NT2/D1 (cell line): ENCODE data around the gene EFCAB8.
A peak's percentile ranks its signal among the peaks of the same experiment; 100 is the strongest.
"Not testable (repeated sequence)": the region's sequence is repeated elsewhere in the genome, so short reads cannot be mapped to it uniquely, and the experiment has no call there.

ENCODE experiments used
- DNase-seq: peaks from one replicate; pipeline ENCODE4 v3.0.0-alpha.2; 2011; ENCODE audit warnings: low read depth, low spot score
- H3K27me3 ChIP-seq: 2 replicates; pipeline ENCODE4 v1.6.0; 2011; ENCODE audit warnings: mild to moderate bottlenecking; ENCODE audit not compliant: insufficient read length, insufficient read depth
- H3K36me3 ChIP-seq: 2 replicates; pipeline ENCODE4 v1.6.1; 2011; ENCODE audit warnings: mild to moderate bottlenecking, low read length, mixed read lengths; ENCODE audit not compliant: insufficient read depth, insufficient read length
- H3K4me1 ChIP-seq: 2 replicates; pipeline ENCODE4 v1.5.1; 2011; ENCODE audit not compliant: insufficient read depth, insufficient read length
- H3K4me3 ChIP-seq: 2 replicates; pipeline ENCODE4 v1.5.1; 2011; ENCODE audit warnings: low read depth; ENCODE audit not compliant: insufficient read length
- H3K9ac ChIP-seq: 2 replicates; pipeline ENCODE4 v1.6.0; 2011; ENCODE audit warnings: low read depth; ENCODE audit not compliant: insufficient read length
- H3K9me3 ChIP-seq: 2 replicates; pipeline ENCODE4 v1.5.1; 2011; ENCODE audit warnings: mild to moderate bottlenecking, low read length; ENCODE audit not compliant: insufficient read depth
- SUZ12 ChIP-seq: IDR thresholded peaks from 2 replicates; pipeline ENCODE4 v1.6.1; 2011; ENCODE audit not compliant: insufficient read length, insufficient read depth; ENCODE audit errors: extremely low read depth
- YY1 ChIP-seq: IDR thresholded peaks from 2 replicates; pipeline ENCODE4 v1.6.1; 2011; ENCODE audit not compliant: insufficient read length, insufficient read depth
- ZNF274 ChIP-seq: IDR thresholded peaks from 2 replicates; pipeline ENCODE4 v1.6.1; 2011; ENCODE audit warnings: mild to moderate bottlenecking, low read depth, low read length

The EFCAB8 gene

GRCh38 chr20:32858189-32858588 is 534 bp upstream of the EFCAB8 start:
- H3K4me3 ChIP-seq: no peak overlapping the region
- no peaks in the 10 kb centered on the region for H3K4me1 ChIP-seq
- H3K36me3 ChIP-seq: no peaks in the 10 kb centered on the region
- TF ChIP-seq YY1: no peak
- no peak for TF ChIP-seq SUZ12
- no peak for TF ChIP-seq ZNF274
- no peak overlapping the region for H3K9ac ChIP-seq
- H3K27me3 ChIP-seq: no peaks in the 10 kb centered on the region
- peak; percentile 30 for DNase-seq
- H3K9me3 ChIP-seq: no peaks in the 10 kb centered on the region

- no peak for DNase-seq
- TF ChIP-seq YY1 (no peak), ZNF274 (no peak), SUZ12 (no peak)
- Histone ChIP-seq H3K9me3 (no peaks in the 10 kb centered on the region), H3K4me1 (peaks cover 3% of the 10 kb centered on the region), H3K4me3 (no peak overlapping the region), H3K9ac (no peak overlapping the region), H3K36me3 (no peaks in the 10 kb centered on the region), H3K27me3 (no peaks in the 10 kb centered on the region)
Measured at GRCh38 chr20:32861446-32861845, 2.7 kb downstream of the EFCAB8 start.

DNA sequence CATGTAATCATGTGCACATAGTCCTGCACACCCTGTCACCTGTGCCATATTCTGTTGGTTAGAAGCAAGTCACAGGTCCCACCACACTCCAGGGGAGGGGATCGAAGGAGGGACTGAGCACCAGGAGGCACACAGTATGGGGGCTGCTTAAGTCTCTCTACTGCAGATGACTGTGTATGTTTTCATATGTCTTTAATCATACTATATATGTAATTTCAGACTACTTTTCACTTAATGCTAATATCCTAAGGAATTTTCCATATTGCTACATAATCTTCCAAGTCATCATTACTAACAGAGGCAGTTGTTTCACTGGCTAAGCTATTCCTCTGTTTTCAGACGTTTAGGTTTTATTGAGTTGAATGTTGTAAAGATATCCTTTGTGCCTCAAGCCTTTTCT is 10.8 kb downstream of the EFCAB8 start:
- Histone ChIP-seq H3K36me3 (no peaks in the 10 kb centered on the region), H3K4me3 (no peak overlapping the region), H3K9ac (no peak overlapping the region), H3K27me3 (no peaks in the 10 kb centered on the region), H3K9me3 (no peaks in the 10 kb centered on the region), H3K4me1 (peaks cover 3% of the 10 kb centered on the region)
- TF ChIP-seq SUZ12 (no peak), YY1 (no peak), ZNF274 (no peak)
- no peak for DNase-seq

DNA sequence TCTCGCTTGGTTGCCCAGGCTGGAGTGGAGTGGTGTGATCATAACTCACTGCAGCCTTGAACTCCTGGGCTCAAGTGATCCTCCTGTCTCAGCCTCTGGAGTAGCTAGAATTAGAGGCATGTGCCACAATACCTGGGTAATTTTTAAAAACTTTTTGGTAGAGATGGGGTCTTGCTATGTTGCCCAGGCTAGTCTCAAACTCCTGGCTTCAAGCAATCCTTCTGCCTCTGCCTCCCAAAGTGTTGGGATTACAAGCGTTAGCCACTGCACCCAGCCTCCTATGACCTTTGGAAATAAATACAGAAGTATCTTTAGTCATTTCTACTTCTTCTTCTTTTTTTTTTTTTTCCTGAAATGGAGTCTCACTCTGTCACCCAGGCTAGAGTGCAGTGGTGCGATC is 11.8 kb downstream of the EFCAB8 start:
- not testable (repeated sequence) for H3K4me1 ChIP-seq, H3K4me3 ChIP-seq, H3K9me3 ChIP-seq, H3K9ac ChIP-seq, H3K36me3 ChIP-seq, H3K27me3 ChIP-seq, DNase-seq

DNA sequence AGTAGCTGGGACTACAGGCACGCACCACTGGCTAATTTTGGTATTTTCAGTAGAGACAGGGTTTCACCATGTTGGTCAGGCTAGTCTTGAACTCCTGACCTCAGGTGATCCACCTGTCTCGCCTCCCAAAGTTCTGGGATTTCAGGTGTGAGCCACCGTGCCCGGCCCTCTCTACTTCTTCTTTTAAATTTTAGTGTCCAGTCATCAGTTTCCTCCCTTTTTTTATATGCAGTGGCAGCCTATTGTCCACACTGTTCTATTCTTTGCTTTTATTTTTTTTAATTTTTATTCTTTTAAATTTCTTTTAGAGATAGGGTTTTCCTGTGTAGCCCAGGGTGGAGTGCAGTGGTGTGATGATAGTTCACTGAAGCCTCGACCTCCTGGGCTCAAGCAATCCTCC is 12.3 kb downstream of the EFCAB8 start:
- no peak for DNase-seq
- Histone ChIP-seq H3K4me1 (no peaks in the 10 kb centered on the region), H3K4me3 (no peak overlapping the region), H3K9ac (no peak overlapping the region), H3K9me3 (no peaks in the 10 kb centered on the region), H3K27me3 (no peaks in the 10 kb centered on the region), H3K36me3 (no peaks in the 10 kb centered on the region)
- TF ChIP-seq YY1: no peak
- TF ChIP-seq SUZ12: no peak
- TF ChIP-seq ZNF274: no peak

- Histone ChIP-seq H3K9me3 (no peaks in the 10 kb centered on the region), H3K9ac (no peak overlapping the region), H3K4me3 (no peak overlapping the region), H3K4me1 (no peaks in the 10 kb centered on the region), H3K36me3 (no peaks in the 10 kb centered on the region), H3K27me3 (no peaks in the 10 kb centered on the region)
- DNase-seq: no peak
- TF ChIP-seq SUZ12 (no peak), YY1 (no peak)
Measured at GRCh38 chr20:32871627-32872160, 13.0 kb downstream of the EFCAB8 start.

DNA sequence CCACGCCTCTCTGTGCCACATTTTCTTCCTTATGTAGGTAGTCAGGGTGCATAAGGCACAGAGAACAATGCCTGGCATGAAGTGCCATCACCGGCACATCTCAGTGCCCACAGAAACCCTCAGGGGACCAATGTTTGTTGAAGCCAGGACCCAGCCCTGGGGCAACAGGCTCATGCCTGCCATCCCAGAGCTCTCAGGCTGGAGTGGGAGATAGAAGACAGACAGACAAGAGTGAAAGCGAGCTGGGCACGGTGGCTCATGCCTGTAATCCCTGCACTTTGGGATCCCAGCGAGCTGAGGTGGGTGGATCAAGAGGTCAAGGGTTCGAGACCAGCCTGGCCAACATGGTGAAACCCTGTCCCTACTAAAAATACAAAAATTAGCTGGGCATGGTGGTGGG is 13.5 kb downstream of the EFCAB8 start:
- no peak for DNase-seq
- Histone ChIP-seq H3K9me3 (no peaks in the 10 kb centered on the region), H3K4me3 (no peak overlapping the region), H3K36me3 (no peaks in the 10 kb centered on the region), H3K9ac (no peak overlapping the region), H3K4me1 (no peaks in the 10 kb centered on the region), H3K27me3 (no peaks in the 10 kb centered on the region)
- no peak for TF ChIP-seq ZNF274
- no peak for TF ChIP-seq SUZ12
- TF ChIP-seq YY1: no peak

DNA sequence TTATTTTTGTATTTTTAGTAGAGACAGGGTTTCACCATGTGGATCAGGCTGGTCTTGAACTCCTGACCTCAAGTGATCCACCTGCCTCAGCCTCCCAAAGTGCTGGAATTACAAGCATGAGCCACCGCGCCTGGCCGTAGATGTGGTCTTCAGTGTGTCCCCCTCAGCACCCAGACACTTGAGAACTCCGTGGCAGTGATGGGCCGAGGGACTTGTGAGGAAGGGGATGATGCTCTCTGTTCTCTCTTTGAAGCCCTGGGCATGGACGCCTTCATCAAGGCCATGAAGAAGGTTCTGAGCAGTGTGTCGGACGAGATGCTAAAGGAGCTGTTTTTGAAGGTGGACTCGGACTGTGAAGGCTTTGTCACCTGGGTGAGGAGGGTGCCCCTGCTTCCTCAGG is 16.9 kb downstream of the EFCAB8 start:
- H3K27me3 ChIP-seq: no peaks in the 10 kb centered on the region
- DNase-seq: no peak
- peaks cover 3% of the 10 kb centered on the region for H3K4me1 ChIP-seq
- TF ChIP-seq ZNF274 (no peak), YY1 (no peak), SUZ12 (no peak)
- no peaks in the 10 kb centered on the region for H3K9me3 ChIP-seq
- H3K4me3 ChIP-seq: no peak overlapping the region
- H3K9ac ChIP-seq: no peak overlapping the region
- no peaks in the 10 kb centered on the region for H3K36me3 ChIP-seq
